K562 (cell line): ENCODE results near the gene ATG4D.

Experiments
- CC2D1A ChIP-seq: fragments of 450-650 bp; IDR thresholded peaks from 2 replicates; pipeline ENCODE4 v1.6.1; 2017; ENCODE audit warnings: mild to moderate bottlenecking
- COPS2 ChIP-seq: fragments of 450-650 bp; conservative IDR thresholded peaks from 2 replicates; pipeline ENCODE4 v1.6.1; 2016; ENCODE audit warnings: mild to moderate bottlenecking, moderate library complexity
- CREB1 ChIP-seq, 2 experiments: sonication (generic) in 1 of 2; formaldehyde crosslinking in 1 of 2; IDR thresholded peaks; 2 replicates each; pipeline versions ENCODE4 v1.6.1 to v1.8.0; 2012 to 2022; ENCODE audit warnings: inconsistent platforms in 1 of 2, mild to moderate bottlenecking in 1 of 2, missing genetic modification reagents in 1 of 2, moderate library complexity in 1 of 2
- EGR1 ChIP-seq: fragments of 450-650 bp; conservative IDR thresholded peaks from 2 replicates; pipeline ENCODE4 v1.6.1; 2017; ENCODE audit warnings: mild to moderate bottlenecking
- NR1H2 ChIP-seq: sonication (generic); formaldehyde crosslinking; IDR thresholded peaks from 2 replicates; pipeline ENCODE4 v1.4.0; 2020; ENCODE audit warnings: mild to moderate bottlenecking, missing genetic modification reagents
- PHF20 ChIP-seq: fragments of 450-650 bp; IDR thresholded peaks from 2 replicates; pipeline ENCODE4 v1.6.1; 2018; ENCODE audit not compliant: partially characterized antibody
- POU5F1 ChIP-seq: fragments of 150-350 bp; IDR thresholded peaks from 2 replicates; pipeline ENCODE4 v1.6.1; 2014; ENCODE audit warnings: borderline replicate concordance, low read length, low read depth, mild to moderate bottlenecking; ENCODE audit not compliant: partially characterized antibody
- ZKSCAN1 ChIP-seq: fragments of 150-350 bp; IDR thresholded peaks from 2 replicates; pipeline ENCODE4 v1.6.1; 2016; ENCODE audit warnings: low read depth, low read length
- ZNF436 ChIP-seq: fragments of 250-450, 450-650 bp; sonication (Bioruptor Pico); formaldehyde crosslinking; IDR thresholded peaks from 2 replicates; pipeline ENCODE4 v1.7.0; 2020; ENCODE audit warnings: mild to moderate bottlenecking
- TF ChIP-seq, protein P1 (sequence below), 3 experiments: IDR thresholded peaks in 2 of 3; conservative IDR thresholded peaks in 1 of 3; 2 replicates each; pipeline ENCODE4 v1.5.1; 2011 to 2012; ENCODE audit warnings: low read length in 3 of 3, mild to moderate bottlenecking in 3 of 3, control low read depth in 2 of 3, improper control_type of control experiment in 1 of 3, inconsistent platforms in 1 of 3, low read depth in 1 of 3, mixed read lengths in 1 of 3, moderate library complexity in 1 of 3; ENCODE audit not compliant: insufficient read depth in 2 of 3

DNA sequence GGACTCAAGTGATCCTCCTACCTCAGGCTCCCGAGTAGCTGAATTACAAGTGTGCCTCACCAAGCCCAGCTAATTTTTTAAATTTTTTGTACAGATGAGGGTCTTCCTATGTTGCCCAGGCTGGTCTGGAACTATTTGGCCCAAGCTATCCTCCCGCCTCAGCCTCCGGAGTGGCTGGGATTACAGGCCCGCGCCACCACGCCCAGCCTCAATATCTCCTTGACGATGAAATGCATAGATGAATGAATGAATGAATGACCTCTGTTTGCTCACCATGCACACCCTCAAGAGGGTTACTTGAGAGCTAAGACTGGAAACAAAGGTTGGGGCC is 58.3 kb downstream of the ATG4D start:
- TF ChIP-seq POU5F1: no peak
- TF ChIP-seq, protein P1, sequence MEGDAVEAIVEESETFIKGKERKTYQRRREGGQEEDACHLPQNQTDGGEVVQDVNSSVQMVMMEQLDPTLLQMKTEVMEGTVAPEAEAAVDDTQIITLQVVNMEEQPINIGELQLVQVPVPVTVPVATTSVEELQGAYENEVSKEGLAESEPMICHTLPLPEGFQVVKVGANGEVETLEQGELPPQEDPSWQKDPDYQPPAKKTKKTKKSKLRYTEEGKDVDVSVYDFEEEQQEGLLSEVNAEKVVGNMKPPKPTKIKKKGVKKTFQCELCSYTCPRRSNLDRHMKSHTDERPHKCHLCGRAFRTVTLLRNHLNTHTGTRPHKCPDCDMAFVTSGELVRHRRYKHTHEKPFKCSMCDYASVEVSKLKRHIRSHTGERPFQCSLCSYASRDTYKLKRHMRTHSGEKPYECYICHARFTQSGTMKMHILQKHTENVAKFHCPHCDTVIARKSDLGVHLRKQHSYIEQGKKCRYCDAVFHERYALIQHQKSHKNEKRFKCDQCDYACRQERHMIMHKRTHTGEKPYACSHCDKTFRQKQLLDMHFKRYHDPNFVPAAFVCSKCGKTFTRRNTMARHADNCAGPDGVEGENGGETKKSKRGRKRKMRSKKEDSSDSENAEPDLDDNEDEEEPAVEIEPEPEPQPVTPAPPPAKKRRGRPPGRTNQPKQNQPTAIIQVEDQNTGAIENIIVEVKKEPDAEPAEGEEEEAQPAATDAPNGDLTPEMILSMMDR (IDR thresholded peaks at IDR 0.05 in 2 of 3, conservative IDR thresholded peaks at IDR 0.05 in 1 of 3; ENCODE audit: insufficient read depth in 2 of 3, low read depth in 1 of 3, low read length in 3 of 3): no peak
- no peak for TF ChIP-seq ZKSCAN1
- TF ChIP-seq PHF20: no peak
- no peak for TF ChIP-seq CC2D1A
- no peak for TF ChIP-seq NR1H2 (CRISPR knock-in tag)
- TF ChIP-seq COPS2: no peak
- no peak for TF ChIP-seq EGR1
- TF ChIP-seq ZNF436: no peak
- no peak for TF ChIP-seq CREB1 (IDR thresholded peaks at IDR 0.05)
- no peak for TF ChIP-seq CREB1 (CRISPR knock-in tag; IDR thresholded peaks at IDR 0.05)
